HFFc6 (cell line): ENCODE data around the gene TRAF7. TPM values are rescaled to one million over a fixed set of nuclear protein-coding genes. Genes with fewer than 3 reads are reported as not detected.

Experiments used
- DNase-seq: peaks from one replicate; pipeline ENCODE4 v3.0.0-alpha.2; 2018
- H3K27ac Mint-ChIP-seq: 2 replicates; pipeline ENCODE4 v1.8.0; 2020; ENCODE audit warnings: mild to moderate bottlenecking, mixed read lengths
- H3K27me3 Mint-ChIP-seq: 2 replicates; pipeline ENCODE4 v1.8.0; 2021; ENCODE audit warnings: mild to moderate bottlenecking, moderate library complexity, mixed read lengths; ENCODE audit not compliant: insufficient read depth
- H3K36me3 Mint-ChIP-seq: 2 replicates; pipeline ENCODE4 v1.8.0; 2021; ENCODE audit warnings: low read depth, mixed read lengths
- H3K4me1 Mint-ChIP-seq: 2 replicates; pipeline ENCODE4 v1.8.0; 2020; ENCODE audit warnings: low read depth, mixed read lengths
- H3K4me3 Mint-ChIP-seq: 2 replicates; pipeline ENCODE4 v1.8.0; 2020; ENCODE audit warnings: mild to moderate bottlenecking, moderate library complexity, mixed read lengths
- H3K9me3 Mint-ChIP-seq: 2 replicates; pipeline ENCODE4 v1.8.0; 2020; ENCODE audit warnings: mild to moderate bottlenecking, mixed read lengths
- CTCF ChIP-seq: fragments of 200-600 bp; sonication (generic); IDR thresholded peaks from 2 replicates; pipeline ENCODE4 v1.5.0; 2021; ENCODE audit warnings: antibody characterized with exemption, mild to moderate bottlenecking
- total RNA-seq, 6 experiments: library from RNA; stranded (reverse); fragmentation: NEBNext Ultra II Directional; extraction: Animal tissue kit (Norgen Biotek cat#: 25700); gene quantifications; 2 replicates in 1 of 6; 3 replicates in 5 of 6; pipeline ENCODE4 v1.2.3, GENCODE V29; 2021

Gene TRAF7
- total RNA-seq, 6 experiments from 2014 or later: 81.4 to 88.3 (median 85.3) TPM

GRCh38 chr16:2211923-2212347 lies 56.4 kb downstream of the TRAF7 start:
- Mint-ChIP-seq H3K4me3 (peak overlapping the region; percentile 31), H3K9me3 (no peaks in the 10 kb centered on the region), H3K36me3 (peaks cover 10% of the 10 kb centered on the region; the same call in 1 of the 2 replicates), H3K27ac (no peak overlapping the region; the same call in 1 of the 2 replicates), H3K4me1 (peaks cover 26% of the 10 kb centered on the region), H3K27me3 (peaks cover 11% of the 10 kb centered on the region)
- no peak for DNase-seq
- no peak for TF ChIP-seq CTCF

GRCh38 chr16:2212362-2213324 lies 57.1 kb downstream of the TRAF7 start:
- H3K4me1 Mint-ChIP-seq: peaks cover 26% of the 10 kb centered on the region
- no peak for DNase-seq
- peaks cover 8% of the 10 kb centered on the region for H3K27me3 Mint-ChIP-seq
- TF ChIP-seq CTCF: no peak
- peak overlapping the region; percentile 63 for H3K27ac Mint-ChIP-seq
- no peaks in the 10 kb centered on the region for H3K9me3 Mint-ChIP-seq
- H3K4me3 Mint-ChIP-seq: peak overlapping the region; percentile 87
- H3K36me3 Mint-ChIP-seq: peaks cover 3% of the 10 kb centered on the region; the same call in 1 of the 2 replicates

- Mint-ChIP-seq H3K4me3 (peak overlapping the region; percentile 87), H3K4me1 (peaks cover 26% of the 10 kb centered on the region), H3K36me3 (no peaks in the 10 kb centered on the region; the same call in 1 of the 2 replicates), H3K9me3 (no peaks in the 10 kb centered on the region), H3K27ac (peak overlapping the region; percentile 61), H3K27me3 (peaks cover 8% of the 10 kb centered on the region)
- TF ChIP-seq CTCF: no peak
- no peak for DNase-seq
Observed at GRCh38 chr16:2213817-2214718, 58.5 kb downstream of the TRAF7 start.

GRCh38 chr16:2214719-2214968 lies 59.1 kb downstream of the TRAF7 start, which contains the start of gene PGP:
PGP (minus strand) TSS chr16:2214840; CDS start chr16:2214777, 63 bp downstream.
- TF ChIP-seq CTCF: no peak
- DNase-seq: no peak
- Mint-ChIP-seq H3K36me3 (no peaks in the 10 kb centered on the region; the same call in 1 of the 2 replicates), H3K27me3 (peaks cover 8% of the 10 kb centered on the region), H3K27ac (peak within 1 kb of the TSS; percentile 95), H3K4me3 (peak within 1 kb of the TSS; percentile 92), H3K4me1 (peaks cover 26% of the 10 kb centered on the region), H3K9me3 (no peaks in the 10 kb centered on the region)

- peaks cover 26% of the 10 kb centered on the region for H3K4me1 Mint-ChIP-seq
- H3K27ac Mint-ChIP-seq: no peak overlapping the region; the same call in 1 of the 2 replicates
- no peak for DNase-seq
- H3K9me3 Mint-ChIP-seq: no peaks in the 10 kb centered on the region
- no peaks in the 10 kb centered on the region; the same call in 1 of the 2 replicates for H3K36me3 Mint-ChIP-seq
- TF ChIP-seq CTCF: no peak
- peak overlapping the region; percentile 54; the same call in 1 of the 2 replicates for H3K4me3 Mint-ChIP-seq
- peaks cover 8% of the 10 kb centered on the region for H3K27me3 Mint-ChIP-seq
Observed at GRCh38 chr16:2216330-2216729, 60.7 kb downstream of the TRAF7 start.
